H4 (cell line): ENCODE measurements around the gene PHB1. TPM values are rescaled to one million over a fixed set of nuclear protein-coding genes. Genes with fewer than 3 reads are reported as not detected.

Experiments
- DNase-seq: peaks from one replicate; pipeline ENCODE4 v3.0.0-alpha.2; 2015; ENCODE audit warnings: low spot score
- total RNA-seq: library from RNA; depleted of rRNA; stranded (reverse); fragments of >200 nt; shearing (Covaris generic); gene quantifications from 2 replicates; pipeline ENCODE4 v1.2.3, GENCODE V29; 2014

Gene PHB1
- total RNA-seq, 1 experiment from 2014 or later = 232 TPM

DNA sequence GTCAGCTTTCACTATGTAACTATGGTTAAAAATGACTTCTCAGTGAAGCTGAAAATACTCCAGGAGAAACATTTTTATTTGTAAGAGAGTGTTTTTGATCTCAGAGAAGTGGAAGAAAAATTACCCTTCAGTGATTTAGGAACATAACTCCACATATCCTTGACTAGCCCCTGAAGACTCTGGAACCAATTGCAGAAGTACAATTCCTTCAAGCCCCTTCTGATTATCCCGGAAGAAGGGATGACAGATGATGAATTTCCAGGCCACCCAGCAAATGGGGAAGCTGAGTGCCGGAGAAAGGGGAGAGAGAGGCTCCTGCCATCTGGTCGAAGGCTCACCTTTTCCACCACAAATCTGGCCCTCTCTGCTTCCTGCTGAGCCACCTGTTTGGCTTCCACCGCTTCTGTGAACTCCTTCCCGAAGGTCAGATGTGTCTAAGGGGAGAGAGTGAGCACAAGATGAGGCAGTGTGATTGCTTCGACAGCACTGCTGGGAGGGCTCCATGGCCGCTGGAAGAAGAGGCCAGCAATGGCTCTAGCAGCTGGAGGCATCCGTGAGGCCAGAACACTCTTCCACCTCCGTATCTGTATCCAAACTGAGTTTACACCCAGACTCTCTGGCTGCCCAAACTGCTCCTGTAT, 8.1 kb downstream of the PHB1 start:
- no peak for DNase-seq

DNA sequence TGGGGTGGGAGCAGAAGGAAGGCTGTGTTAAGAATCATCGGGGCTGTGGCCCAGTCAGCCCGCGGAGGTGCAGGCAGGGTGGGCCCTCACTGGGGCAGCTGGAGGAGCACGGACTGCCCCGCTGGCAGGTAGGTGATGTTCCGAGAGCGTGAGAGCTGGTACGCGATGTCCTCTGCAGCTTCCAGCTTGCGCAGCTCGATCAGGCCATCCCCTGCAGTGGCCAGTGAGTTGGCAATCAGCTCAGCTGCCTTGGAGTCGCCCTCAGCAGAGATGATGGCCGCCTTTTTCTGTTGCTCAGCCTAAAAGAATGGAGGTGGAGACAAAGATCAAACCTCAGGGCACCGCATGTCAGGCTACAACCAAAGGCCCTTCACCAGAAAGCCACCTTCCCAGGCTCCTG, 9.8 kb downstream of the PHB1 start:
- DNase-seq = no peak

DNA sequence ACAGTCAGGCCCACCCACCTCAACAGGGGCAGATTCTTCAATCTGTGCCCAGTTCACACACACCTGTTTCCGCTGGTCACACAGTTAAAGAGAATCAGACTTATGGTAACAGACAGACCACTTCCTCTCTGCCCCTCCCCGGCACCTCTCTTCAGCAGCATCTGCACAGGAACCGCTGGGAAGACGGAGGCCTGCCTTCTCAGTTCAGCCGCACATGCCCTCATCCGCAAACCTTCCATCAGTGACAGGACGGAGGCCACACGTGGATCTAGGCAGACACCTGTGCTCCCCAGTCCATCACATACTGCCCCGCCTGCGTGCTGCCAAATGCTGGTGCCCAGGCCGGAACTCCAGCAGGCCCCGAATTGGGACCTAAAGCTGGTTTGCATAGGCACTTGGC, 10.3 kb downstream of the PHB1 start:
- no peak for DNase-seq

DNA sequence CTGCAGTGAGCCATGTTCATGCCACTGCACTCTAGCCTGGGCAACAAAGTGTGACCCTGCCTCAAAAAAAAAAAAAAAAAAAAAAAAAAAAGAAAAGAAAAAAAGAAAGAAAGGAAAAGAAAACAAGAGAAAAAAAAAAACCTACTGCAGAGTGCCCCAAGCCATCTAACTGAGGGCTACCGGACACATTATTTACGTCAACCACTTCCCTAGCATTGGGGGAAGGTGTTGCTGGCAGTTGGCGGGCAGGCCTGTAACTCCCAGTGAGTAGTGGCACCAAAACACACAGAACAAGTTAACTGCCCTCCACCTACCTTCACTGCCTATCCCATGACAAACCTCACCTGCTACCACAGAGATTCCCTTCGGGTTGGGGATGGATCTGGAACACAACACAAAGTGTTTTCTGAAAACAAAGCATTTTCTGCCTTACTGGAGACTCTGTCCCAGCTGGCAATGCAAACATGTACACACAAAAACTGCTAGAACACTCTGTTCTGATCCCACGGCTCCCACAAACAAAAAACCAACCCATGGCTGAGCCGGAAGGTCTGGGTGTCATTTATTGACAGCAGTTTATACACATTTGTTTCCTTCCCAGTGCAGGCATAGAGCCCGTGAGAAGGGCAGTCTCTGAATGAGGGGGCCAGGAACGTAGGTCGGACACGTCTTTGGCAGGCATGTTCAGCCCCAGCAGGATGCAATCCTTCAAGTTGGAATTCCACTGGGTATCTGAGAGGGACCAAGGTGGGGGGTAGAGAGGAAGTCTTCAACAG, 11.0 kb downstream of the PHB1 start:
- no peak for DNase-seq

DNA sequence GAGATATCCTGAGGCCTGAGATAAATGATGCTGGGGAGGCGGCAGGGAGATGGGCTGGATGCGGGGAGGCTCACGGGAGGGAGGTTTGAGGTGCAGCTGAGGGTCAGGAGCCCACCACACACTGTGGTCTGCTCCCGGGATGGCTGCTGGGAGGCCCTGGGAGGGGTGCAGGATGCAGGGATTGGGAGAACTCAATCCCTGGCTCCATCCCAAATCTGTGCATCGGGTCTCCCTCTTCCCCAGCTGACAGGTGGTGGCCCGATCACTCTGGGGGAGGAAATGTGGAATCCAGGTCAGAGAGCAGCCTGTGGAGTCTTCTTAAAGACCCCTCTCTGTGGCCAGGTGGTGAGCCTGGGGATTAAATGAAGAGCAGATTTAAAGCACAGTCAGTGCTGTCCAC, 12.0 kb downstream of the PHB1 start:
- DNase-seq = no peak

DNA sequence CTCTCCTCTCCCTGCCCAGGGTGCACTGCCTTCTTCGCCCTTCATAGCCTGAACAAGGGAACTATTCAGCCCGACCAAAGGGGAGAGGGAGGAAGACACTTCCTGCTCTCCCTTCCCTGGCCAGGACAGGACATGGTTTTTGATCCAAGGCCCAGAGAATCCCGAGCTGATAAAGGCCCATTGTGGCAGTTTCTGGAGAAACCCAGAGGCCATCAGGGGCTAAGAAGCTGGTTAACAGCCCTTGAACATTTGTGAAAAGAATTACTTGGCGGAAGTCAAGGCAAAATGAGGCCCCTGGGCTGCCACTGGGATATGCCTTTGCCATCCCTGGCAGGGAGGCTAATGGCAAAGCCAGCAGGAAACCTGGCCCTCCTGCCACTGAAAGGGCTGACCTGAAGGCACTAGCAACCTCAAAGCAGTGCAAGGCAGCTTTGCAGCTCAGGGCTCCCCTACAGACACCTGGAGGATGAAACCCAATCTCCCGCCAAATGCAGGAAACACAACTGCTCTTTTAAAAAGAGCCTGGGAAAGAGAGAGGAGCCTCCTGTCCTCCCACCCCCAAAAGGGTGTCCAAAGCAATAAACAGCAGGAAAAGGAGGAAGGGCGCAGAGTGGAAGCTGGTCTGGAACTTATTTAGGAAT, 12.6 kb downstream of the PHB1 start:
- DNase-seq = no peak

DNA sequence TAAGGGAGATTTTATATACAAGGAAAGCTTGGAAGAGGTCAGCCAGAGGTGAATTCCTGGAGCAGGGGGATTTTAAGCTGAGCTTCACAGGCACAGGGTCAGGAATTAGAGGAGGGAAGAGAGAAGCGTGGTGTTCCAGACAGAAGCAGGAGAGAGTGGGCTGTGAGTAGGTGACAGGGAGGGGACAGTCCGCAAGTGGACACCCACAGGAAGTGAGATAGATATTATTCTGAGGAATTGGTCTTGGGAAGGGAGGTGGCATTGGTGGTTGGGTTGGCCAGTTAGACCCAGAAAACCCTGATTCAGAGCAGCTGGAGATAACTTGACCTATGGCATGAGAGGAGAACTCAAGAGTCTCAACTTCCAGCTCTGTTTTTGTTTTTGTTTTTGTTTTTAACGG, 14.7 kb downstream of the PHB1 start:
- DNase-seq = no peak

DNA sequence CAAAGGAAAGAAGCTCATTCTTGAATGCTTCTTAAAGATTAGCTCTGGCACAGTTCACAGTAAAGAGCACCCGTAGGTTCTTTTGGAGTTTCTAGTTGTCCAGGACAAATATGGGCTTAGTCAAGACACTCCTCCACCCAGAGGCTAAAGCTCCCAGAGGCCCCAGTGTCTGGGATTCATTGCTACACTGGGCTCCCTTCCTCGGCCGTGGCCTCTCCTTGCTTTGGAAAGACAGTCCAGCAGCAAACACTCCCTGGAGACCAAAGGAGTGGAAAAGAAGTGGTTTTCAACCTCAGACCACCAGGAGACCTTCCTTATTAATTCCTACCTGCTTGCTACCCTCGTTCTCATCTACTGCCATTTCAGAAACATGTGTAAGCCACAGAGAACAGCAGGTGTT, 17.1 kb downstream of the PHB1 start:
- DNase-seq = no peak

DNA sequence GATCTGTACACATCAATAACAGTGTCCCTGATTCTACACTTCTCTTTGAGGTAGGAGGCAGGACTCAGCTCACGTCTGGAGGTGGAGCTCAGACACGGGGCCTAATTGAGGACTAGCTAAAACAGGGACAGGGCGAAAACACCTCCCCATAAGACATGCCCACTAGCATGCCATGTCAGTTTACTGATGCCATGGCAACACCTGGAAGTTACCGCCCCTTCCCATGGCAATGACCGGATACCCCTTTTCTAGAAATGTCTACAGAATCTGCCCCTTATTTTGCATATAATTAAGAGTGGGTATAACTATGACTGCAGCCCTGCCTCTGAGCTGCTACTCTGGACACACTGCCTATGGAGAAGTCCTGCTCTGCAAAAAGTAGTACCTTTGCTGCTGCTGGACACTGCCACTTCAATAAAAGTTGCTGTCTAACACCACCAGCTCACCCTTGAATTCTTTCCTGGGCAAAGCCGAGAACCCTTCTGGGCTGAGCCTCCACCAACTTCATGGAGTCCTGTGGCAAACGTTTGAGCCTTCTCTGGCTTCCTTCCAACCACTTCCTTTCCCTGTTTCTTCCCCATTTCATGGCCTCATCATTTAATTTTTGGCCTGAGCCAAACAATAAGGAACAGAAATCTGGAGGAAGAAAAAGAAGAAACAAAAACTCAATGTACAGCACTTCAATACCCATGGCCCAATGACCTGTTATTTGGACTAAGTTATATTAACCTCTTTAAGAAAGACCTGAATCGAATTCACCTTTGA, 21.0 kb downstream of the PHB1 start:
- DNase-seq = no peak

DNA sequence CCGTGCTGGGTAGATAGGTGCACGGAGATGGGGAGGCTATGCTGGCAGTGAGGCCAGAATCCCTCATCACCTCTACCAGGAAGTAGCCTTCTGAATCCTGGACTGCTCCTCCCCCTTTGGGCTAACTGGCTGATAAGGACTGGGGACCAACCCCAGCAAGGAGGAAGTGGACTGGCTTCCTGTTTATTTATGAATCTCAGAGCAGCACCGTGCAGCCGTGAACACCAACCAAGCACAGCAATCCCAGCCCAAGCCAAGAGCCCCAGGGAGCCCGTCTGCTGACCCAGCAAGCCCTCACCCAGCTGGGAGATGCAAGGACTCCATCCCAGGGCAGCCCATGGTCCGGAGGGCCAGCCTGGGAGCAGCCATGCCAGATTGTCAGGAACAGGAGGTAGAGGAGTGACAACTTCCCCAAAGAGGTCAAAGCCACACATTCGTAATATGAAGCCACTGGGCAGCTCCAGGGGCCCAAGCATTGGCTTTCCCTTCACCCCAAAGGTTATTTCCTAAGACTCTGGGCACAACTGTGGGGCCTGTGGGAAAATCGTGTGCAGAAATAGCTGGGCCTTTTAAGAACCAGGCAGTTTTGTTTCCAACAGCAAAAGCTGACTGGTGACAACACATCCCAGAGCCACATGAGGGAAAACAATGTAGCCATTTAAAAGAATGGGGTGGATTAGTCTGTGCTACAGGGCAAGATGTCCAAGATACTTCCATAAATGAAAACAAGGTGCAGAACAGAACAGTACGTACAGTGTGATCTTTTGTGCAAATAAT, 23.9 kb downstream of the PHB1 start:
- DNase-seq = peak; percentile 54

DNA sequence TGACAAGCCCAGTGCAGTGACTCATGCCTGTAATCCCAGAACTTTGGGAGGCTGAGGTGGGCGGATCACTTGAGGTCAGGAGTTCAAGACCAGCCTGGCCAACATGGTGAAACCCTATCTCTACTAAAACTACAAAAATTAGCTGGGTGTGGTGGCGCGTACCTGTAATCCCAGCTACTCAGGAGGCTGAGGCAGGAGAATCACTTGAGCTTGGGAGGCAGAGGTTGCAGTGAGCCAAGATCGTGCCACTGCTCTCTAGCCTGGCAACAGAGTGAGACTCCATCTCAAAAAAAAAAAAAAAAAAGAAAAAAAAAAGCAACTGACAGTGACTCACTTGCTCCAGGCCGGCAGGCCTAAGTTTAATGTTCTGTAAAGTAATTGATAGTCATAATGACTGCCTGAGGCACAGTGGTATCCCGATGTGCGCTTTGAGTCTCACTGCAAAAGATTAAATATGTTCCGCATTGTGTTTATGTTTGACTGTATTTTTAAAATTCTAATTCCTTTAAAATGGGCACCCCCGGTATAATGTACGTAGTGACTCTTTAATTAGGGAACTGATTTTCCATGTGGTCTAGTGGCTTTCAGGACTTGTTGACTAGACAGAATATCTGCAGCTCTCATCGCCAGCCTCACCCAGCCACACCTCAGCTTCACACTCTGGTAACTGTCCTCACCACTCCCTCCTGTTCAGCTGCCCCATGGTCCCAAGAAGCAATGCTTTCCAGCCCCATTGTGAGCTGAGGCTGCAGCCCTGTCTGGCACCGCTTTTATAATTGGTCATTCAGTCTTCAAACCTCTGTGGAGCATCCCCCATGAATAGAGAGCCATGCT, 25.0 kb downstream of the PHB1 start:
- peak; percentile 47 for DNase-seq

DNA sequence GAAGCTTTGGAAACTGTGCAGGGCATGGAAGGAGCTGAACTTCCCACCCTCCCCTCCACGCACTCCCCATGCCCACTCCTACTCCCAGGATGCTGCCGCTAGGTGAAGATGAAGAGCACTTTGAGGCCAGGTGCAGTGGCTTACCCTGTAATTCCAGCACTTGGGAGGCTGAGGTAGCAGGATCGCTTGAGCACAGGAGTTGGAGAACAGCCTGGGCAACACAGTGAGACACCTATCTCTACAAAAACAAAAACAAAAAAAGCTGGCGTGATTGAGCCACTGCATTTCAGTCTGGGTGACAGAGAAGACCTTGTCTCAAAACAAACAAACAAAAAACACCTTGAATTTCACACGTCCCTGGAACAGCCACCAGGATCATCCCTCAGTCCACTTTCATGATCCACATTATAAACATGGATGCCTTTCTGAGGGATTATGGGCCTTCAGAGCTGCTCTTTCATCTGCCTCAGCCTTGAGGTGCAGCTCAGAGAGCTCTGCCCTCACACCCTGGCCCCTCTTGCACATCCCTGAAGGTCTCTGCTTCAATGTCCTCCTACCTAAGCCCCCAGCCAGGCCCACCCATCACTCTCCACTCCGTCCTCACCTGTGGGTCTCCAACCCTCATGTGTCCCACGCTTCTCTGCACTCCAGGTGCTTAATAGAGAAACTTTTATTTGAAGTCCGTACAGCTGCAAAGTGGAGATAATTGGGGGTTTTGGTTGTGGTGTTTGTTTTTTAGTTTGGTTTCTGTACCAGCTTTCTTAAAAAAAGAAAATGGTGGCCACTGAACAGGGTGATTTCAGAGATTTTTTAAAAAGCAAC, 25.8 kb downstream of the PHB1 start:
- DNase-seq = no peak

DNA sequence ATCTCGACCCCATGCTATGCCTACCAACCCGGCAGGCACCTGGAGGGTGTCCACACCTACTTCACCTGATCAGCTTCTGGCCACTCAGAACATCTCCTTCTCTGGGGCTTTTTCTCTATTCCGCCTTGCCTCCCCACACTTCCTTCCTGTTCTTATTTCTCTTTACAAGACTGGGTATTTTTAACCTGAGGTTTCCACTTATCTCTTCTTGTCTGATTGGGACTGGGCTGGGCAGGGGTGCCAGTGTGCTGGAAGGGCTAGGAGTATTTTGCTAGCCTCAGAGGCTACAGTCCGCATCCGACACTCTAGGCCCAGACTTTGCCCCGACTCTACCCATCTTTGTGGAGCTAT, 26.4 kb downstream of the PHB1 start:
- no peak for DNase-seq

DNA sequence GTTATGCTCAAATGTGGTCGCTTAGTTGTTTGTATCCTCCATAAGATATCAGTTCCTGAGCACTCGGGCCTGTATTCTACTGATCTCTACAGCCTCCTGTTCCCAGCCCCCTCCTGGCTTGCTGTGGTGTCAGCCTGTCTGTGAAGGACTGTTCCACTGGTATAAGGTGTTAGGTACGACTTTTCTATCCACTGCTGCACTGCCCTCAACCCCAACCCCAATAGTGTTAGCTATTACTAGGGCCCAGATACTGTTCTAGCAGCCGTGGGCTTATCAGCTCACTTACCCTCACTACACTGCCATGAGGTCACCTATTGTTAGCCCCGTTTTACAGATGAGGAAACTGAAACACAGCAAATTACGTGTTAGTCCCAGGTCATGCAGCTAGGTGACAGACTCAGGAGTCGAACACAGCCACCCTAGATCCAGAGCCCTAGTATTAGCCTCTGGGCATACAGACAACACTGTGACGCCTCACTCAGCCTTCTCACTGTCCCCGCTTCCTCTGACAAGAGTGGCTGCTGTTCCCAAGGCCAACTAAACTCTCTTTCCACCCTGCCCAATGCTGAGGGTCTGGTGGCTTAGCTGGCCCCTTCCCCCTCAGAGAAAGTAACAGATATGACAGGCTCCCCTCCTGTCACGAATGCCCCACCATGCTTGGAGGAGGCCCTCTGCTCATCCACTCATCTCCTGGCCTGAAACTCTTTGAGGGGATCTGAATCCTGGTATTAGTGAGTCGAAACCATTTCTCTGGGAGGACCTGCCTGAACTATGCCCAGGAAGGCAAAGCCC, 27.0 kb downstream of the PHB1 start:
- no peak for DNase-seq

DNA sequence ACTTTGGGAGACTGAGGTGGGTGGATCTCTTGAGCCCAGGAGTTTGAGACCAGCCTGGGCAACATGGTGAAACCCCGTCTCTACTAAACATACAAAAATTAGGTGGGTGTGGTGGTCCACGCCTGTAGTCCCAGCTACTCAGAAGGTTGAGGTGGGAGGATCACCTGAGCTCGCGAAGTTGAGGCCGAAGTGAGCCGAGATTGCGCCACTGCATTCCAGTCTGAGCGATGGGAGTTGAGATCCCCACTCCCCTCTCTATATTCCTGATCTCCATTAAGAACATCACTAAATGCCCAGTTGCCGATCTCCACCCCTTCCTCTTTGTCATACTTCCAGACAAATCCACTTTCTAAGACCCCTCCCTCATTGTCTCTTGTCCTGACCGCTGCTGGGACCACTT, 28.3 kb downstream of the PHB1 start:
- no peak for DNase-seq

DNA sequence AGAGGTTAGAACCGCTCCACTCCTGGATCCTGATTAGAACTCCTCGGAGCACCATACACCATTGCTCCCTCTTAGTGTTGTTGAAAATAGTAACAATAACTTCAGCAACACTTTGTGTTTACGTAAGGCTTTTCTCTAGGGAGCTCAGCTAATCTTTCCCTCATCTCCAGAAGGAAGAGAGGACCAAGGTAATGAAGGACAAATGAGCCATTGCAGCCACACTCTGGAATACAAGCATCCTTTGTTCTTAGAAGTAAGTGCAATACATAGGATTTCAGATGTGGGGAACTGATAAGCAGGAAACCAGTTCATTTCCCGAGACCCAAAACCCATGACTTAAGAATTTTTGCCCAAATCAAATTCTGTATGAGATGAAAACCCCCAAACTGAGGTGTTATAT, 29.7 kb downstream of the PHB1 start:
- DNase-seq = no peak

DNA sequence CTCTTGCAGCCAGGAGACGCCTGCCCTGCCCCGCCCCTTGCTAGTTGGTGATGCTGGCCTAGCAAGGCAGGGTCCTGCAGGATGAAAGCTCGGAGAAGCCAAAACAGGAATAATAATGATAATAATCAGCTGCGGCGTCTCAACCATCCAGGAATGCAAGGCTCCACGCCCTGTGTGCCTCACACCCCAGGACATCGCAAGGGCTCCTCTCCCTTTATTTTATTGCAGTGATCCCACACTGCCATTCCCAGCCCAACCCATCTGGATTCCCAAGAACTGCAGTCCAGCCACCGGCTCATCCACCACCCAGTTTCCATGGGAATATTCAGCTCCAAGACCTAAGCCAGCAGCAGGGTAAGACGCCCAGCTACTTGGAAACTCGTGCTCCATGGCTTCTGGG, 31.6 kb downstream of the PHB1 start:
- no peak for DNase-seq

DNA sequence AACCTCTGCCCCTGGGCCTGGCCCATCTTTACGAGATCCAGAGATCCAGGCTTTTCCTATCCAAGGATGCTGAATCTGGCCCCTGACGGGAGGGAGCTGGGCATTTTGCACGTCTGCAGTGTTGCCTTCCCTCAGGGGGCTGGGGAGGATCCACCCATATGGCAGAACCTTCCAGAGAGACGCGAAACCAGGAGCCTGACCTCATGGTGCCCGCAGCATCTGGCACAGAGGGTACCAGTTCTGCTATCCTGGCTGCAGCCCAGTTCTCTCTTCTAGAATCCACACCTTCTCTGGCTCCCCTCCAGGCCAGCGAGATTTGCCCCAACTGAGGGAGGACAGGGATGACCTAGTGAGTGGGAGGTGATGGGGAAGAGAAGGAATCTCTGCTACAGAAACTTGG, 32.1 kb downstream of the PHB1 start:
- DNase-seq = no peak

DNA sequence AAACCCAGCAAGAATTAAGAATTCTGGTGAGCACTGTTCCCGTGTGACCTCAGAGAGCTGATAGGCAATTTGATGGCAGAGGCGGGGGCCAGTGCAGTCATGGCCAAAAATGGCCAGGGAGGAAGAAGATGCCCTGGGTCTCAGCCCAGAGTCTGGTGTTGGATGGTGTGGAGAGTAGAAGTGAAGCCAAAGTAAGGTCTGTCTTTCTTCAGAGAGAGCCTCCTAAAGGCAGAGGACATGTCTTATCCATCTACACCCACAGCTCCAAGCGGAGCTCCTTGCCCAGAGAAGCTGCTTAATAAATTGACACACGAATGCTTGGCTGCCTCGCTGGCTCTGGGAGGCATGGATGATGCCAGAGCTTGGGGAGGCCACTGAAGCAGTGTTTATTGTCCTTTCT, 32.9 kb downstream of the PHB1 start:
- no peak for DNase-seq
